GM12878 (cell line): Measurements from ENCODE around the gene KIFC3. TPM values are rescaled to one million over a fixed set of nuclear protein-coding genes. Genes with fewer than 3 reads are reported as not detected.

Experiments
- ATAC-seq: fragments of 200-7000 bp; cut with Tn5 transposase; 3 replicates; pipeline ENCODE4 v1.9.1; 2020; ENCODE audit warnings: mild to moderate bottlenecking, moderate library complexity
- BruUV-seq: library from RNA; stranded (reverse); fragments of 400-500 nt; replicated peaks from 2 replicates; lab custom pipeline; 2021; lab: Mats Ljungman, UMichigan
- CTCF ChIA-PET: fragments of 300-600 bp; sonication (Branson Sonifier 250); formaldehyde crosslinking; extraction: SDS; loops from one replicate; lab custom pipeline; 2021; ENCODE audit warnings: inconsistent platforms; lab: Yijun Ruan, JAX
- POLR2A ChIA-PET: fragments of 350-600 bp; formaldehyde crosslinking; extraction: SDS; loops from one replicate; lab custom pipeline; 2021; ENCODE audit warnings: inconsistent platforms; lab: Charles Lee
- RAD21 ChIA-PET: fragments of 300-600 bp; sonication (Branson Sonifier 250); formaldehyde crosslinking; loops from one replicate; lab custom pipeline; 2023; ENCODE audit warnings: antibody characterized with exemption; ENCODE audit not compliant: unreplicated experiment; lab: Charles Lee
- SMC1A ChIA-PET: fragments of 300-600 bp; sonication (Branson Sonifier 250); formaldehyde crosslinking; loops from one replicate; lab custom pipeline; 2023; ENCODE audit not compliant: unreplicated experiment, uncharacterized antibody; lab: Charles Lee
- DNase-seq: peaks from one replicate; pipeline ENCODE4 v3.0.0-alpha.2; 2011; ENCODE audit warnings: low read depth, low spot score
- FAIRE-seq: peaks from 3 replicates; lab custom pipeline; 2011; peaks lifted over from hg19 to GRCh38; lab: Jason Lieb, UNC
- H2AFZ ChIP-seq: 2 replicates; pipeline ENCODE4 v1.6.0; 2011; ENCODE audit warnings: low read depth, low read length, control low read depth; ENCODE audit not compliant: control insufficient read depth
- H3K27ac ChIP-seq: 2 replicates; pipeline ENCODE4 v1.5.1; 2011; ENCODE audit warnings: control low read depth; ENCODE audit not compliant: control insufficient read depth, insufficient read depth
- H3K27me3 ChIP-seq, 2 experiments: replicated peaks in 1 of 2; 2 replicates each; pipeline versions ENCODE4 v1.6.0 to v1.6.1; 2011; ENCODE audit warnings: low read length in 1 of 2; ENCODE audit not compliant: control insufficient read depth in 2 of 2, insufficient read depth in 2 of 2
- H3K36me3 ChIP-seq, 2 experiments: 2 replicates each; pipeline ENCODE4 v1.5.1; 2011; ENCODE audit warnings: low read length in 1 of 2; ENCODE audit not compliant: control insufficient read depth in 2 of 2, insufficient read depth in 2 of 2
- H3K4me1 ChIP-seq: 2 replicates; pipeline ENCODE4 v1.6.1; 2011; ENCODE audit warnings: mild to moderate bottlenecking, low read length, moderate library complexity, mixed read lengths; ENCODE audit not compliant: control insufficient read depth, insufficient read depth
- H3K4me2 ChIP-seq: 2 replicates; pipeline ENCODE4 v1.6.0; 2011; ENCODE audit warnings: control low read depth; ENCODE audit not compliant: control insufficient read depth, insufficient read depth
- H3K4me3 ChIP-seq: fragments of 200-600 bp; sonication (generic); 2 replicates; pipeline ENCODE4 v1.5.1; 2016
- H3K79me2 ChIP-seq: 2 replicates; pipeline ENCODE4 v1.6.0; 2011; ENCODE audit warnings: low read length; ENCODE audit not compliant: control insufficient read depth, insufficient read depth
- H3K9ac ChIP-seq: 2 replicates; pipeline ENCODE4 v1.8.0; 2011; ENCODE audit warnings: low read length, control low read depth, mixed read lengths; ENCODE audit not compliant: control insufficient read depth, insufficient read depth
- H3K9me3 ChIP-seq: replicated peaks from 3 replicates; pipeline ENCODE4 v1.5.1; 2011; ENCODE audit warnings: mild to moderate bottlenecking, low read length; ENCODE audit not compliant: control insufficient read depth, insufficient read depth
- H4K20me1 ChIP-seq: 2 replicates; pipeline ENCODE4 v1.6.0; 2011; ENCODE audit not compliant: control insufficient read depth, insufficient read depth
- FOXM1 ChIP-seq: IDR thresholded peaks from 2 replicates; pipeline ENCODE4 v1.6.1; 2012; ENCODE audit warnings: low read depth, mild to moderate bottlenecking, inconsistent platforms, low read length, moderate library complexity
- HCFC1 ChIP-seq: fragments of 150-350 bp; IDR thresholded peaks from 2 replicates; pipeline ENCODE4 v1.6.1; 2014; ENCODE audit warnings: low read length
- IRF3 ChIP-seq: fragments of 450-650 bp; IDR thresholded peaks from 2 replicates; pipeline ENCODE4 v1.6.1; 2014; ENCODE audit warnings: mild to moderate bottlenecking
- MAX ChIP-seq: IDR thresholded peaks from 2 replicates; pipeline ENCODE4 v1.6.1; 2012; ENCODE audit warnings: low read depth, low read length, improper control_type of control experiment
- PAX5 ChIP-seq: IDR thresholded peaks from 2 replicates; pipeline ENCODE4 v1.6.1; 2011; ENCODE audit warnings: low read depth, low read length, borderline replicate concordance
- RCOR1 ChIP-seq: conservative IDR thresholded peaks from 2 replicates; pipeline ENCODE4 v1.6.1; 2012; ENCODE audit warnings: low read depth, low read length, improper control_type of control experiment
- STAT3 ChIP-seq: IDR thresholded peaks from 2 replicates; pipeline ENCODE4 v1.6.1; 2011; ENCODE audit warnings: low read depth, low read length, improper control_type of control experiment
- WGBS: methylation state at CpG from one replicate; pipeline ENCODE4 v1.1.6; 2016; ENCODE audit warnings: low lambda C conversion rate; ENCODE audit not compliant: insufficient replicate concordance, insufficient coverage; ENCODE audit errors: missing lambda C conversion rate; 5-methylcytosine and 5-hydroxymethylcytosine counted together
- in situ Hi-C: fragments of 300-500 bp; cut with MboI; formaldehyde crosslinking; loops from 9 replicates; pipeline ENCODE4 v1.14.3; 2018; ENCODE audit warnings: mixed read lengths
- intact Hi-C: fragments of 100-400 bp; cut with micrococcal nuclease; formaldehyde crosslinking; loops from one replicate; pipeline ENCODE4 v1.14.2; 2022; ENCODE audit not compliant: unreplicated experiment
- polyA plus RNA-seq, 11 experiments: library from polyadenylated mRNA; depleted of rRNA in 4 of 11; unstranded in 6 of 11; stranded (reverse) in 5 of 11; fragments of >200 nt; fragmentation: Nextera tagmentation in 4 of 11; fragmentation: Illumina TruSeq in 1 of 11; extraction: Ambion mirVana in 4 of 11; extraction: Trizol in 1 of 11; gene quantifications; 1 replicate in 1 of 11; 2 replicates in 10 of 11; pipeline versions ENCODE4 v1.2.1 to v1.2.3, GENCODE V29; 2011 to 2016; ENCODE audit warnings: inconsistent platforms in 2 of 11, missing spikeins in 2 of 11, low read depth in 1 of 11
- total RNA-seq, 4 experiments: library from RNA; depleted of rRNA in 3 of 4; stranded (reverse); fragments of >200 nt in 3 of 4; fragmentation: Illumina TruSeq in 1 of 4; extraction: Trizol in 1 of 4; gene quantifications; 2 replicates each; pipeline versions ENCODE4 v1.2.1 to v1.2.3, GENCODE V29; 2013 to 2021
- TF ChIP-seq, protein P1 (sequence below): fragments of 450-650 bp; IDR thresholded peaks from 2 replicates; pipeline ENCODE4 v1.6.1; 2016; ENCODE audit warnings: mild to moderate bottlenecking

The KIFC3 gene
- total and polyA plus RNA-seq, 10 of the 15 experiments (the other 5 are each of a cell fraction or from before 2014, with no cell fraction given), result 0.22 to 1.3 (median 0.26) TPM; not detected in 3

- H4K20me1 ChIP-seq, result no peaks in the 10 kb centered on the region
- no peak overlapping the region for H3K27ac ChIP-seq
- ChIA-PET CTCF (no interaction called here), SMC1A (interaction anchor here (1.1 kb wide), 1 partner anchor 83 kb away, joined by 3 read pairs; no protein-coding TSS in a partner anchor), POLR2A (no interaction called here), RAD21 (no interaction called here)
- H3K9ac ChIP-seq, result no peak overlapping the region
- H3K9me3 ChIP-seq, result no peaks in the 10 kb centered on the region
- no peak for DNase-seq
- no peak overlapping the region for H3K4me3 ChIP-seq
- no peaks in the 10 kb centered on the region for H3K36me3 ChIP-seq
- BruUV-seq, result no TSS peak
- no peaks in the 10 kb centered on the region for H3K4me1 ChIP-seq
- H3K79me2 ChIP-seq, result no peaks in the 10 kb centered on the region
- no peak overlapping the region for H2AFZ ChIP-seq
- H3K27me3 ChIP-seq, result no peaks in the 10 kb centered on the region; a peak in 2 of 4 replicates
- intact Hi-C loops, result no loop called here
- 0% methylated on average over 8 of the region's 8 CpGs for WGBS
- no peak for ATAC-seq
- no peak overlapping the region for H3K4me2 ChIP-seq
- no peak for FAIRE-seq
- in situ Hi-C loops, result no loop called here
- no peak for TF ChIP-seq STAT3
- TF ChIP-seq PAX5, result no peak
- TF ChIP-seq HCFC1, result no peak
- TF ChIP-seq MAX, result no peak
- TF ChIP-seq, protein P1, sequence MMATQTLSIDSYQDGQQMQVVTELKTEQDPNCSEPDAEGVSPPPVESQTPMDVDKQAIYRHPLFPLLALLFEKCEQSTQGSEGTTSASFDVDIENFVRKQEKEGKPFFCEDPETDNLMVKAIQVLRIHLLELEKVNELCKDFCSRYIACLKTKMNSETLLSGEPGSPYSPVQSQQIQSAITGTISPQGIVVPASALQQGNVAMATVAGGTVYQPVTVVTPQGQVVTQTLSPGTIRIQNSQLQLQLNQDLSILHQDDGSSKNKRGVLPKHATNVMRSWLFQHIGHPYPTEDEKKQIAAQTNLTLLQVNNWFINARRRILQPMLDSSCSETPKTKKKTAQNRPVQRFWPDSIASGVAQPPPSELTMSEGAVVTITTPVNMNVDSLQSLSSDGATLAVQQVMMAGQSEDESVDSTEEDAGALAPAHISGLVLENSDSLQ, result no peak
- TF ChIP-seq IRF3, result no peak
- TF ChIP-seq FOXM1, result no peak
- TF ChIP-seq RCOR1, result no peak
- TF ChIP-seq, all 136 proteins: peak for 0
Observed at GRCh38 chr16:57783883-57784282, 18.4 kb downstream of the KIFC3 start.
